ENCODE data around the gene FCSK.

The FCSK gene

GRCh38 chr16:70453117-70453891, 1.1 kb upstream of the FCSK start:
- TF ChIP-seq CTCF (IDR thresholded peaks at IDR 0.05; ENCODE audit: borderline replicate concordance, insufficient read depth, low read depth, low read length): no peak
- peak overlapping the region; percentile 89 for H3K4me3 ChIP-seq (ENCODE audit: low read depth, low read length)

GRCh38 chr16:70453892-70454221, 538 bp upstream of the FCSK start:
- no peak for TF ChIP-seq CTCF (IDR thresholded peaks at IDR 0.05; ENCODE audit: borderline replicate concordance, insufficient read depth, low read depth, low read length)
- H3K4me3 ChIP-seq (ENCODE audit: low read depth, low read length): peak overlapping the region; percentile 89

- no peak for TF ChIP-seq CTCF (IDR thresholded peaks at IDR 0.05; ENCODE audit: borderline replicate concordance, insufficient read depth, low read depth, low read length)
- no peak overlapping the region for H3K4me3 ChIP-seq (ENCODE audit: low read depth, low read length)
Observed at GRCh38 chr16:70455910-70456309, 1.5 kb downstream of the FCSK start.

GRCh38 chr16:70457446-70458166, 3.2 kb downstream of the FCSK start:
- no peak for TF ChIP-seq CTCF (IDR thresholded peaks at IDR 0.05; ENCODE audit: borderline replicate concordance, insufficient read depth, low read depth, low read length)
- H3K4me3 ChIP-seq (ENCODE audit: low read depth, low read length): no peak overlapping the region

GRCh38 chr16:70460737-70461261, 6.4 kb downstream of the FCSK start:
- no peak for TF ChIP-seq CTCF (IDR thresholded peaks at IDR 0.05; ENCODE audit: borderline replicate concordance, insufficient read depth, low read depth, low read length)
- H3K4me3 ChIP-seq (ENCODE audit: low read depth, low read length): no peak overlapping the region

- H3K4me3 ChIP-seq (ENCODE audit: low read depth, low read length): no peak overlapping the region
- TF ChIP-seq CTCF (IDR thresholded peaks at IDR 0.05; ENCODE audit: borderline replicate concordance, insufficient read depth, low read depth, low read length): no peak
Observed at GRCh38 chr16:70463235-70463634, 8.8 kb downstream of the FCSK start.

Data from GM12875 (cell line).